BJ (cell line): ENCODE data around the gene LHX3. TPM values are rescaled to one million over a fixed set of nuclear protein-coding genes. Genes with fewer than 3 reads are reported as not detected.

Experiments used
- CTCF ChIA-PET: fragments of 350-600 bp; formaldehyde crosslinking; extraction: SDS; loops from one replicate; lab custom pipeline; 2021; ENCODE audit warnings: antibody characterized with exemption, inconsistent platforms; lab: Yijun Ruan, JAX
- POLR2A ChIA-PET: fragments of 300-600 bp; sonication (Branson Sonifier 250); formaldehyde crosslinking; extraction: SDS; loops from one replicate; lab custom pipeline; 2021; ENCODE audit warnings: antibody characterized with exemption; lab: Charles Lee
- DNase-seq: peaks from one replicate; pipeline ENCODE4 v3.0.0-alpha.2; 2011; ENCODE audit warnings: low read depth
- H3K27me3 ChIP-seq: 2 replicates; pipeline ENCODE4 v1.6.0; 2011; ENCODE audit warnings: low read length; ENCODE audit not compliant: control insufficient read depth, insufficient read depth
- H3K36me3 ChIP-seq: 2 replicates; pipeline ENCODE4 v1.5.1; 2011; ENCODE audit warnings: low read length; ENCODE audit not compliant: control insufficient read depth, insufficient read depth
- H3K4me3 ChIP-seq: 2 replicates; pipeline ENCODE4 v1.5.1; 2011; ENCODE audit warnings: low read depth, mild to moderate bottlenecking, control low read depth, low read length
- polyA plus RNA-seq: library from polyadenylated mRNA; depleted of rRNA; stranded (reverse); fragments of >200 nt; gene quantifications from 2 replicates; pipeline ENCODE4 v1.2.3, GENCODE V29; 2011
- TF ChIP-seq, protein P1 (sequence below): IDR thresholded peaks from 2 replicates; pipeline ENCODE4 v1.5.1; 2011; ENCODE audit warnings: low read depth, mild to moderate bottlenecking, control low read depth, inconsistent platforms, low read length, moderate library complexity; ENCODE audit not compliant: insufficient read depth

LHX3 gene
- polyA plus RNA-seq, 1 experiment = not detected

DNA sequence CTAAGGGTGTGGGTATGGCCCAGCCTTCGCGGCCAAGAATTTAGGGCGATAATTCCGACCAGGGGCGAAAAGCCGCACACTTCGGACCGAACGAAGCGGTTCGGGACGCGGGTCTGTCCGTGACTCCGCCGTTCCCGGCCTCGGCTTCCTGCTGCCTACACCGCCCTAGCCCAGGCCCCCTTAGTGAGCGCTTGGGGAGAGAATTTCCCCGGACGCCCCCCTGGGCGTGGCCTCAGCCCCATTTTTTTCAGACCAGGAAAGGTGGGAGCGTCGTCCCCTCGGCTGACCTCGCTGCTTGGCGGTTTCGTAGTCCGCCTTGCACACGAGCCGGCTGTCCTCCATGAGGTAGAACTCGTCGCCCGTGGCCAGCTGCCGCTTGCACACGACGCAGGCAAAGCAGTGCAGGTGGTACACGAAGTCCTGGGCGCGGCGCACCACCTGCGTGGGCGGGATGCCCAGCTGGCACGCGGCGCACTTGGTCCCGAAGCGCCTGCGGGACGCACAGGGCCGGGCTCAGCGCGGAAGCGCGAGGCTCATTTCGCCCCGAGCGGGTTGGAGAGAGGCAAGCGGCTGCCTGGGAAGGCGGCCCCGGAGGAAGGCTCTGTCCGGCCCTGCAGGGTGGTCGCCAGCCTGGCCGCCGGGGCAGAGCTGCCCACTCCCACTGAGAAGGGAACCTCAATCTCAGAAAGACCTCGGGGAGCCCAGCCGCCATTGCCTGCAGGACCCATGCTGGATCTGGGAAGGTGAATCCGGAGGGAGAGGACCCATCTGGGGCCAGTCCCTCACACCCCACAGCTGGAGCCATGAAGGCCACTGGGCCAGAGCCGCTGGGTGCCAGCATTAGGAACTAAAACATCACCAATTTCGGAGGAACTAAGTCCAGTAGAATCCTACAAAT is 5.3 kb downstream of the LHX3 start:
- TF ChIP-seq, protein P1, sequence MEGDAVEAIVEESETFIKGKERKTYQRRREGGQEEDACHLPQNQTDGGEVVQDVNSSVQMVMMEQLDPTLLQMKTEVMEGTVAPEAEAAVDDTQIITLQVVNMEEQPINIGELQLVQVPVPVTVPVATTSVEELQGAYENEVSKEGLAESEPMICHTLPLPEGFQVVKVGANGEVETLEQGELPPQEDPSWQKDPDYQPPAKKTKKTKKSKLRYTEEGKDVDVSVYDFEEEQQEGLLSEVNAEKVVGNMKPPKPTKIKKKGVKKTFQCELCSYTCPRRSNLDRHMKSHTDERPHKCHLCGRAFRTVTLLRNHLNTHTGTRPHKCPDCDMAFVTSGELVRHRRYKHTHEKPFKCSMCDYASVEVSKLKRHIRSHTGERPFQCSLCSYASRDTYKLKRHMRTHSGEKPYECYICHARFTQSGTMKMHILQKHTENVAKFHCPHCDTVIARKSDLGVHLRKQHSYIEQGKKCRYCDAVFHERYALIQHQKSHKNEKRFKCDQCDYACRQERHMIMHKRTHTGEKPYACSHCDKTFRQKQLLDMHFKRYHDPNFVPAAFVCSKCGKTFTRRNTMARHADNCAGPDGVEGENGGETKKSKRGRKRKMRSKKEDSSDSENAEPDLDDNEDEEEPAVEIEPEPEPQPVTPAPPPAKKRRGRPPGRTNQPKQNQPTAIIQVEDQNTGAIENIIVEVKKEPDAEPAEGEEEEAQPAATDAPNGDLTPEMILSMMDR = no peak
- no peak for DNase-seq
- Histone ChIP-seq H3K27me3 (peaks cover 73% of the 10 kb centered on the region), H3K4me3 (no peak overlapping the region), H3K36me3 (no peaks in the 10 kb centered on the region)
- ChIA-PET POLR2A (no interaction called here), CTCF (no interaction called here)

DNA sequence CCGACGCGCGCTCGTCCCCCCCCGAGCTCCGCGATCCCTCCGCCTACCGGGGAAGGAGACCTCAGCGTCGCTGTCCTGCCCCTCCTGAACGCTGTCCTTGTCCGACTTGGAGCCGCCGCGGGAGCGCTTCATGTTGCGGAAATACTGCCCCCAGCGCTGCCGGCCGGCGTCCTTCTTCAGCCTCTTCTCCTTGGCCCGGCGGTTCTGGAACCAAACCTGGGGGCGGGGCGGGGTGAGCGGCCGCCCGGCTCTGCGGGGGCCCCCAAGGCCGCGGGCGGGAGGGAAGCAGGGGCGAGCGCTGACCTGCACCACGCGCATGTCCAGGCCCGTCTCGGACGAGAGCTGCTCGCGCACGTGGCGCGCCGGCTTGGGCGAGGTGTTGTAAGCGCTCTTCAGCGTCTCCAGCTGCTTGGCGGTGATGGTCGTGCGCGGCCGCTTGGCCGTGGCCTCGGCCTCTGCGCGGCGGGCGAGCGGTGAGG is 6.3 kb downstream of the LHX3 start:
- POLR2A ChIA-PET = no interaction called here
- no peak overlapping the region for H3K4me3 ChIP-seq
- no peaks in the 10 kb centered on the region for H3K36me3 ChIP-seq
- no peak for DNase-seq
- peaks cover 67% of the 10 kb centered on the region for H3K27me3 ChIP-seq
- TF ChIP-seq, protein P1 = no peak
- CTCF ChIA-PET = no interaction called here

DNA sequence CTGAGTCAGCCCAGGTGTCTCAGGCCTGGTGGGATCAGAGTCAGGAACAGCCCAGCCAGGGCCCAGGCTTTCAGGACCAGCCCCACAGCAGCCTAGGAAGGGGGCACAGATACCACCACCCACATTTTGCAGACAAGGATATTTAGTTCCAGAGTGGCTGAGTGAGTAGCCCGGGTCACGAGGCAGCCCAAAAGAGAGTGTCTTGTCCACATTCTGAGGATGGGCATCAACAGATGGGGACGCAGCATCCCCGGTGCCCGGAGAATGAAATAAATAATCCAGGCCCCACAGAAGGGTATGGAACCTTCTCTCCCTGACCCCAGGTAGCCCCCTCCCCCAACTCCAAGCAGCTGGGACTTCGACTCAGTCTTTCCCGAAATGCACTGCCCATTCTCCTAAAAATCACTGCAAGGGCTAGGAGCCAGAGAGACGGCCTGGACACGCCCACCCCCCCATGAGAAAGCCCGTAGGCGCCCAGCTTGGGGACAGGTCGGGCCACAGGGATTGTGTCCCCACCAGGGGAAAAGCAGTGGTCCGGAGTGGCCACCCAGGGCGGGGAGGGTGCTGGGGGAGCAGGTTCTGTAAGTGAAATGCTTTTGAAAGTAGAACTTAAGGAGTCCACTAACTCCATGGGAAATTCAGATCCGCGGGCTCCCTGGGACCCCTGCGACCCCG is 6.9 kb downstream of the LHX3 start:
- POLR2A ChIA-PET = no interaction called here
- H3K27me3 ChIP-seq = peaks cover 63% of the 10 kb centered on the region

DNA sequence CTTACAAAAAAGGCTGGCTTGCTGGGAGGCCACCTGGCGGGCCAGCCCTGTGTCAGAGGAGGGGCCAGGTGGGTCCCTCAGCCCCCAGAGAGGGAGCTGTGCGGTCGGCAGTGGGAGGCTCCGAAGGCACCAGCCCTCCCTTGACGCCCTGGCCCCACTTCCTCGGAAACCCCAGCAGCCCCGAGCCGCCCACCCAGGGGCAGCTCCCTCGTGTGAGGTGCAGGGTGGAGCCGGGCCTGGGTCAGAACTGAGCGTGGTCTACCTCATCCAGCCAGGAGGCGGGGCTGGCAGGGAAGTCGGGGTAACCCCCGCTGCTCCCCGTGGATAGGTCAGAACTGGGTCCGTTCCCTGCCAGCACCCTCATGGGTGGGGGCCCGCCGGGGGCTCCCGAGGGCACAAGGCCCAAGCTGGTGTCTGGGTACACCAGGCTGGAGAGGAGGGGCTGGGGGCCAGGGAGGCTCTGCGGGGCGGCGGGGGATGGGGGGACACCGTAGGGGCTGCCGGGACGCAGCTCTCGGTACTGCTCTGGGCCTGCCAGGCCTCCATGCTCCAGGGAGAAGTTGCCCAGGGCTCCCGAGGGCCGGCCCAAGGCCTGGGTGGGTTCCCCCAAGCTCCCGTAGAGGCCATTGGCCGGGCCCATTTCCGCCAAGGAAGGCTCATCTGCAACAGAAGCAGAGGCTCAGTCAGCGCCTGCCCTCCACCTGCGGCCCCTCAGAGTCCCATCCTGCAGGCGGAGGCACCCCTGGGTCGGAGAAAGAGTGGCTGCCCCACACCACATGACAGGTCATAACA is 7.6 kb downstream of the LHX3 start:
- CTCF ChIA-PET = no interaction called here
- H3K27me3 ChIP-seq = peaks cover 66% of the 10 kb centered on the region
- no peak overlapping the region for H3K4me3 ChIP-seq
- no peaks in the 10 kb centered on the region for H3K36me3 ChIP-seq
- POLR2A ChIA-PET = interaction anchor here (0.5 kb wide), 1 partner anchor 37 kb away, joined by 5 read pairs; no protein-coding TSS in a partner anchor
- TF ChIP-seq, protein P1 = no peak
- no peak for DNase-seq

More for the DNA sequence above, 6.9 kb downstream of the LHX3 start:
- TF ChIP-seq, protein P1 = no peak
- Histone ChIP-seq H3K36me3 (no peaks in the 10 kb centered on the region), H3K4me3 (no peak overlapping the region)
- CTCF ChIA-PET = no interaction called here
- no peak for DNase-seq
